ENCODE results near the gene HEYL. TPM values are rescaled to one million over a fixed set of nuclear protein-coding genes. Genes with fewer than 3 reads are reported as not detected.

HEYL gene
- total RNA-seq, result 1 to 10 TPM in 1 of 2 donors, not detected in 1; 1.1 TPM

DNA sequence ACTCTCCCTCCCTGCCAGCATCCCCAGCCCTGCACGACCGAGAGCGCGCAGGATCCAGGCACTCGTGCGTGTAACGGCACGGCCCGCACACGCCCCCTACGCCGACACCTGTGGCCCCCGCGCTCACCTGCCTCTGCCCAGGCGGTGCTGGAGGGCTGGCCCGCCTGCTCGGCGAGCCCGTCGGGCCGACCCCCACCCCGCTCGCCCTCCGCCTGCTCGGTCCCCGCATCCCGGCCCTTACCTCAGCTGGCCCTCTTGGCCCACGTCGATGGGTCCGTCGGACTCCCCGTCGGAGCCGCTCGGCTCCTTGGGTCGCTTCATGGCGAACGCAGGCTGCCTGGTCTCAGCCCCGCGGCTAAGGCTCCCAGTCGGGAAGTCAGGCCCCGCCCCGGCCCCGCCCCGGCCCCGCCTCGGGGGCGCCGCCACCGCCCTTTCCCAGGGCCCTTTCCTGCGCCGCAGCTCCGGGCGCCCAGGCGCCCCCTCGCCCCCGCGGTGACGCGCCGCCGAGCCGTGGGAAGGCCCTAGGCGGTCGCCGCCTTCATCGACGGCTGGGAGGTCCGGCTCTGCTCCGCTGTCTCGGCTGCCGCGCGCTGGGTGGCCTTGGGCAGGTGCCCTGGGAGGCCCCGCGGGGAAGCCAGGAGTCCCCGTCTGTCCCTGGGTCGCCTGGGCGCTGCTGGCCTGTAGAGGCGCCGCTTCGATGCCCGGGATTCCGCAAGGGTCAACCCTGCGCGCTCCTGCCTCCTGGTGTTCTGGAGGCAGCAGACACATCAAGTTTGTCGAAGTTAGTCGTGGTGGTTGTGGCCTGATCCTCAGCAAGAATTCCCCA, at the start of gene HEYL:
Gene HEYL (minus strand): TSS at position 339 of the 826 bp plus-strand sequence. CDS start 18 bp downstream, at position 321.
- no peaks in the 10 kb centered on the region for H3K9me3 Mint-ChIP-seq
- ATAC-seq (peak; percentile 93 to 97), DNase-seq (ENCODE audit: low spot score in 2 of 2) (peak; percentile 66 to 78)
- no peaks in the 10 kb centered on the region for H3K36me3 Mint-ChIP-seq
- H3K27ac Mint-ChIP-seq, result no peak within 1 kb of the TSS

DNA sequence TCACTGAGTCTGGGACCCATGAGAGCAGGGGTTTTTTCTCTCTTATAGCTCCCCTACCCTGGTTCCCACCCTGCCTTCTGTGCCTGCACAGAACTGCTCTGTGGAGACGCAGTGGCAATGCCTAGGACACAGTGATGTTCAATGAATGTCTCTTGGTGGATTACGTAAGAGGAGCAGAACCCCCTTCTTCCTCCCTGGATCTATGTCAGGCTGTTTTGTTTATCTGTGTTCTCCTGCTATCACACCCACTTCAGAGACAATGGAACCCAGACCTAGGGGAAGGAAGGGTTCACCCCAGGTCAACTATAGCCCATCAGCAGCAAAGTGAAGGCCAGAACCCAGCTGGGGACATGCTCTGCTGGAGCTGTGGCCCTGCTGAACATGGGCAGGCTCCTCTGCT, 49.8 kb upstream of the HEYL start:
- Mint-ChIP-seq H3K27ac (no peak overlapping the region), H3K9me3 (no peaks in the 10 kb centered on the region), H3K36me3 (peaks cover 6% of the 10 kb centered on the region in 2 donors)
- no peak for ATAC-seq
- no peak for DNase-seq (ENCODE audit: low spot score in 2 of 2)

DNA sequence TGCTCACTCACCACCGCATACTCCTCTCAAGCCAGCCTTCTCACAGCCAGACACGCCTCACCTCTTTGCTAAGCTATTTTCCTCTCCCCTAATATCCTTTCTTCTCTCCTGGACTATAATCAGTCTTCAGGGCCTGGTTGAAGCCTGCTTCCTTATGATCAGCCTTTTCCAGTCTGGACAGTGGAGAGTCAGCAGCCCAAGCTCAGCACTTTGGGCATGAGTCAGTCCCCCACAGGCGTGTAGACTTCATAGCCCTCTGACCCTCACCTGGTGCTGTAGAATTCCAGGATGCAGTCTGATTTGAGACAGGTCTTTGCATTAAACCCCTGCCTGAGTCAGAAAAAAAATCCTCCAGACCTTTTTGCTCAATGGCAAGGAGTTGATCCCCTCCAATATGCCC, 49.3 kb upstream of the HEYL start:
- peaks cover 6% of the 10 kb centered on the region in 2 donors for H3K36me3 Mint-ChIP-seq
- H3K9me3 Mint-ChIP-seq, result no peaks in the 10 kb centered on the region
- no peak for ATAC-seq
- H3K27ac Mint-ChIP-seq, result no peak overlapping the region
- DNase-seq (ENCODE audit: low spot score in 2 of 2), result no peak

DNA sequence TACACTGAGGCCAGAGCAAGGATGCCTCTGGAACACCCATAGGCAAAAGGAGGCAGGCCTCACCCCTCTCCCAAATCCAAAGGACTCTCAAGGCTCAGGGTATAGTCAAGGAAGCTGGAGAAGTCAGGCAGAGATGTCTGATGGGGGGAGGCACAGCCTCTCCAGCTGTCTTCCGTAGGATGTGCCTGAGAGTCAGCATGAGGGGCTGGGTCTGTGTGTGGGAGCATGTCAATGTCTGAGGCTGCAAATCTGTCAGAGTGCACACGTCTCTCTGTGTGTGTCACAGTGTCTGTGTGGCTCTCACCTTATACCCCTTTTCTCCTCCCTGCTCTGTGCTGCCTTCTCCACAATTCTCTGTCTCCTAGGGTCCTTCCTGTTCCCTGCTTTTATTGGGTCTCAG, 47.8 kb upstream of the HEYL start:
- ATAC-seq, result no peak
- Mint-ChIP-seq H3K36me3 (peaks cover 6% of the 10 kb centered on the region in 2 donors), H3K27ac (no peak overlapping the region), H3K9me3 (no peaks in the 10 kb centered on the region)
- no peak for DNase-seq (ENCODE audit: low spot score in 2 of 2)

DNA sequence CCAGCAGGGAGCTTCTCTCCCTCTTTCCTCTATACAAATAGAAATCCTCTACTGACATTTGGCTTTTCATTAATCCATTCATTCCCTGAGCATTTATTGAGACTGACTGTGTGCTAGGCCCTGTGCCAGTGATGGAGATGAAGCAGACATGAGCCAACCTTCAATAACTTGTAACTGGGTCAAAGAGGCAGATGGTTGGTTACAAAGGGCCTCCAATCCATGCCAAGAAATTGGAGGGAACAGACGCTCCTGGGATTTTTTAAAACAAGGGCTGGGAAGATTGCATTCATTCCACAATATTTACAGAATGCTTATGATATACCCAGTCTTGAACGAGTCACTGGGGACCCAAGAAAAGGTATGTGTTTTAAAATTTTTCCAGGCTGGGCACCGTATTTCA, 45.6 kb upstream of the HEYL start:
- ATAC-seq, result no peak
- Mint-ChIP-seq H3K9me3 (no peaks in the 10 kb centered on the region), H3K27ac (no peak overlapping the region), H3K36me3 (peaks cover 6% of the 10 kb centered on the region in 2 donors)
- DNase-seq (ENCODE audit: low spot score in 2 of 2), result no peak

DNA sequence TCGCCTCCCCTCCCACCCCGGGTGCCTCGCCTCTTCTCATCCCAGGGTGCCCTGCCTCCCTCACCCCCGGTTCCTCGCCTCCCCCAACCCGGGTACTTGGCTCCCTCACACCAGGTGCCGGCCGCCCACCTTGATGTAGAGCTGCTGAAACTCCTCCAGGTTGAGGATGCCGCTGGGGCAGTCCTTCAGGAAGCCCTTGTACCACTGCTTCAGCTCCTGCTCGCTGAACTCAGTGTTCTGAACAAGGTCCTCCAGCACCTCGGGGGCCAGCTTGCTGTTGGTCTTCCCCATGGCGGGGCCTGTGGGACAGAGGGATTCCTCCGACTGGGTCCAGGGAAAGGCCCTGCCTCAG, 44.8 kb upstream of the HEYL start:
- DNase-seq (ENCODE audit: low spot score in 2 of 2), result no peak
- Mint-ChIP-seq H3K36me3 (peaks cover 6% of the 10 kb centered on the region in 2 donors), H3K9me3 (no peaks in the 10 kb centered on the region), H3K27ac (no peak overlapping the region)
- ATAC-seq, result no peak

DNA sequence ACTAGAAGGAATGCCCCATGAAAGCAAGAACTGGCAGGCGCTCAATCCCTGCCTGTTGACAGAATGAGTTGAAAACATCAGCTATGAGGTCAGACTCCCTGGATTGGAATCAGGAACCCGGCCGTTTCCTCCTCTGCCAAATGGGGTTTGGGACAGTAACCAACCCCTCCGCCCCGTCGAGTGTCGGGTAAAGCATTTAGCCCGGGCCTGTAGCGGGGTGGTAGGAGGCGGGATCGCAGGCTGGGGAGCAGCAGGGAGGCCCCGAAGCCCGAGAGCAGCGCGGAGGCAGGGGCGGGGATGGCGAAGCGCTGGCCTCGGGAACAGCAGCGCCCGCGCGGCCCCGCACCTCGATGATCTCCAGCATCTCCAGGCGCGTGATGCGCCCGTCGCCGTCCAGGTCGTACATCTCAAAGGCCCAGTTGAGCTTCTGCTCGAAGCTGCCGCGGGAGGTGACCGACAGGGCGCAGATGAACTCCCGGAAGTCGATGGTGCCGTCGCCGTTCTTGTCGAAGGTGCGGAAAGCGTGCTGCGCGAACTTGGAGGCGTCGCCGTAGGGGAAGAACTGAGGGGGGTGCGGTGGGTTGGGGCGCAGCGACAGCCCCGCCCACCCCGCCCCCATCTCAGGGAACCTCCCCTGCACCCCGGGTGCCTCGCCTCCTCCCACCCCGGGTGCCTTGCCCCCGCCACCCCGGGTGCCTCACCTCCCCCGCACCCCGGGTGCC, 44.3 kb upstream of the HEYL start:
- DNase-seq (ENCODE audit: low spot score in 2 of 2) (no peak), ATAC-seq (peak; percentile 18 to 35)
- Mint-ChIP-seq H3K27ac (no peak overlapping the region), H3K9me3 (no peaks in the 10 kb centered on the region), H3K36me3 (peaks cover 6% of the 10 kb centered on the region in 2 donors)

DNA sequence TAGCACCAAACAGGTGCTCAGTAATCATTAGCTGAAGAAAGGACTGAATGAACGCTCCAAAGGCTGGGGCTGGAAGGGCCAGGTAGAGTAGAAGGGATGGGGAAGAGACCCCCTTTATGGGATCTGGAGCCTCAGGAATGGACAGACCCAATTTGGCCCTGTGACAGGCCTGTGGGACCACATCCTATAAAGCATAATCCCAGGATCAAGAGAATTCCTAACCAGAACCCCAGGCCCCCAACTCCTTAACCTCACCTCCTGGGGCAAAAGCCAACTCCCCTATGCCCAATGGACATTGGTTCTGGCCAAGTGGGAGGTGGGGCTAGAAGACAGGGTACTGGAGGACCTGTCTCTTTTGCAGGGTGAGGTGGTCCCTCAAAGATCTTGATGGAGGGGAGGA, 42.6 kb upstream of the HEYL start:
- Mint-ChIP-seq H3K9me3 (no peaks in the 10 kb centered on the region), H3K36me3 (peaks cover 6% of the 10 kb centered on the region in 2 donors), H3K27ac (no peak overlapping the region)
- ATAC-seq (no peak), DNase-seq (ENCODE audit: low spot score in 2 of 2) (no peak)

DNA sequence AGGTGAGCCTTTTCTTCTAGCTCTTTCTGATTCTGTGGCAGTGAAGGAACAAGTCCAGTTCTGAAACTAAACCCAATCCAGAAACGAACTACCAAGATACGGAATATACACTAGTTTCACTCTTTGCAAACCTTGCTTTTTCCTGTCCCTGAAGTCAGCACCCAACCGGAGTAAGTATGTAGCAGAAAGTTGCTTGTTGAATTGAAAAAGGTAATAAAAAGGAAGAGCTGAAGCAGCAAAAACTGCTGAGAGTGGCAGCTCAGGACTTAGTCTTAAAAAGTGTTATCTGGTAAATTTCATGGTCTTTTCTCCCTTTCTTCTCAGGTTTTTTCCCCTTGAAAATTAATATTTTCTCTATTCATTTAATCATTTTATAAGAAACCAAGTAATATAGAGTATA, 41.9 kb upstream of the HEYL start:
- H3K27ac Mint-ChIP-seq, result no peak overlapping the region
- peaks cover 6% of the 10 kb centered on the region in 2 donors for H3K36me3 Mint-ChIP-seq

DNA sequence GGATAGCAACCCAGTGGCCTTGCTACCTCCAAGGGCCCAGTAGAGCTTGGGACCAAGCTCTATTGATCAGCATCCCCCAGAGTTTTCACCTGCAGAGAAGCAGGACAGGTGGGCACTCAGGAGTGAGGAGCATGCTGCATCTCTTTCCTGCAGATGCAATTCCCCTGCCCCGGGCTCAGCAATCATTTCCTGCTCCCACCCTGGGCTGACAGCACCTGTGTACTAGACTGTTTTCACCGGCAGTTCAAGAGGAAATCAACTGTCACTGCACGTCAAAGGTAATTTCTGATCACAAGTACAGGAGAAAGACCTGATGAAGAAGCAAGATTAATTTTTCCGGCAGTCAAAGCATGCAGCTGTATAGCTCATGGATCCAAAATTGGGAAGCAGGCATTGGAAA, 41.3 kb upstream of the HEYL start:
- ATAC-seq, result no peak
- peaks cover 6% of the 10 kb centered on the region in 2 donors for H3K36me3 Mint-ChIP-seq
- no peak overlapping the region for H3K27ac Mint-ChIP-seq
- H3K9me3 Mint-ChIP-seq, result no peaks in the 10 kb centered on the region
- no peak for DNase-seq (ENCODE audit: low spot score in 2 of 2)

More for the DNA sequence above, 41.9 kb upstream of the HEYL start:
- no peak for DNase-seq (ENCODE audit: low spot score in 2 of 2)
- no peaks in the 10 kb centered on the region for H3K9me3 Mint-ChIP-seq
- no peak for ATAC-seq

DNA sequence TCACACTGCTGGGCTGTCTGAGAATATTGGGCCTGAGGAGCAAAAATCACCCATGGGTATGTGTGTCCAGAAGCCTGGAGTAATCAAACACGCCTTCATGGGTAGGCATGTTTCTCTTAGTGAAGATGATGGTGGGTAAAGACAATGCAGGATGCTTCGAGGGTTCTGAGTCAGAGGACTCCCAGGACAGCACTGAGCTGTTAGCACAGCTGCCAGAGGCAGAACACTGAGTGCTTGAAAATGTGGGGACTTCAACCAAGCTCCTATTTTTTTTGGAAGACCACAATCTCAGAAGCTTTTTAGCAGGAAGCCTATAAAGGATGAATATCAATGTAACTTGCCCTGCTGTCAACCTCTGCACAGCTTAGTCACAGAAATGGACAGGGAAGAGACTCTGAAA, 40.4 kb upstream of the HEYL start:
- DNase-seq (ENCODE audit: low spot score in 2 of 2) (no peak), ATAC-seq (no peak)
- peaks cover 3 to 4% of the 10 kb centered on the region in 2 donors for H3K36me3 Mint-ChIP-seq
- no peak overlapping the region for H3K27ac Mint-ChIP-seq
- H3K9me3 Mint-ChIP-seq, result no peaks in the 10 kb centered on the region

DNA sequence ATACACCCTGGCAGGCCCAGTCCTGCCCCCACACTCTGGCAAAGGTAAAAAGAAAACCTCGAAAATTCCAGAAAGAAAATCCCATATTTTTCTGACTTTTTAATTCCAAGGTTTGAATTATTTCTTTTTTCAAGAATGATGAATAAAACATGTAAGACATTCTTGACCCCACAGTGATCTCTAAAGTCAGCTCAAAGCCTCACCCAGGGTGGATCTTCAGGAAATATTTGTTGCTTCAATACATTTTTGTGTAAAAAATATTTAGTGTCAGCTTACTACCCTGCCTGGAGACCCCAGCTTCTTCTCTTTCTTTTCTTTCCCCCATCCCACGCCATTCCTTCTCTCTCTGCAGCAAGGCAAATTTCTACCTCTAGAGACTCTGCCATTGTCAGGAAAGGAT, 39.4 kb upstream of the HEYL start:
- no peak for DNase-seq (ENCODE audit: low spot score in 2 of 2)
- Mint-ChIP-seq H3K36me3 (no peaks in the 10 kb centered on the region), H3K27ac (no peak overlapping the region), H3K9me3 (no peaks in the 10 kb centered on the region)
- no peak for ATAC-seq

DNA sequence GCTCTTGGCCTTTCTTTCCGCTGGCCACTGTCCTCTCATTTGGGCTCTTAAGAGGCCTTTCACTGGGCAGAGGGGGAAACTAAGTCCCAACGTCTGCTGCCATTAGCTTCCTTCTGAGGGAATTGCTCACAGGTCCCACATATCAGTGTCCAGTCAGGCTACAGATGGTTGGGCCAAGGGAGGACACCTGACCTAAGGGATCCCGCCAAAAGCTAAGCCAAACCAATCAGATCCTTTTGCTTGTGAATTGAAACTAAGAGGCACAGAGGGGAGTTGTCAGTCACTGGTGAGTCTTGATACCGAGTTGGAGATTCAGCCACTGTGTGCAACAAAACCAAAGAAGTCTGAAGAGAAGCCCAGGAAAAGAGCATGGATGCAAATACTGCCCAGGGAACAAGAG, 38.2 kb upstream of the HEYL start:
- no peaks in the 10 kb centered on the region for H3K36me3 Mint-ChIP-seq
- DNase-seq (ENCODE audit: low spot score in 2 of 2) (no peak), ATAC-seq (no peak)
- H3K27ac Mint-ChIP-seq, result no peak overlapping the region
- H3K9me3 Mint-ChIP-seq, result no peaks in the 10 kb centered on the region

DNA sequence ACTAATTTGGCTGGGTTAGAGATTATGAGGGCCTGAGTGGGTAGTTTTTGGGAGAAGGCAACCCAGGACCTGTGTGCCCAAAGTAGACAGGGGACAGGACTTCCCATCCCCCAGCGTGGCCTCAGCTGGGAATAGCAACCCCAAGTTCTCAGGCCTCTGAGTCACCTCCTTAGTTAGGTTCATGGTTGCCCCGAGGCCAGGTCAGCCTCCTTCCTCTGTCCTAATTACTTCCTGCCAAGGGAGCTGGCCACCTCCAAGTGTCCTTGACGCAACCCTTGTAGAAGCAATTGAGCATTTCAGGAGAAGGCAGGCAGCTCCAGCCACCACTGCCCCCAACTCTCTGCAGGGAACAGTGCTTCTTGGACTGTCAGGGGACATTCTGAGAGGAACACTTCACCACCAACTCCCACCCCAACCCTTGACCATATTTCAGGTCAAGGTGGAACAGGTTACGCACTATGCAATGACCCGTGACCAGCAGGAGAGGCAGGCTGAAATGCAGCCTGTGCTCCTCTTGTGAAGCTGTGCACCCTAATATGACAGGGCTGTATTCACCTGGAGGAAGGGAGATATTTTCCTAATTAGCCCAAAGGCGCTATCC, 37.6 kb upstream of the HEYL start:
- H3K9me3 Mint-ChIP-seq, result no peaks in the 10 kb centered on the region
- no peak overlapping the region for H3K27ac Mint-ChIP-seq
- DNase-seq (ENCODE audit: low spot score in 2 of 2), result no peak
- H3K36me3 Mint-ChIP-seq, result no peaks in the 10 kb centered on the region
- no peak for ATAC-seq

DNA sequence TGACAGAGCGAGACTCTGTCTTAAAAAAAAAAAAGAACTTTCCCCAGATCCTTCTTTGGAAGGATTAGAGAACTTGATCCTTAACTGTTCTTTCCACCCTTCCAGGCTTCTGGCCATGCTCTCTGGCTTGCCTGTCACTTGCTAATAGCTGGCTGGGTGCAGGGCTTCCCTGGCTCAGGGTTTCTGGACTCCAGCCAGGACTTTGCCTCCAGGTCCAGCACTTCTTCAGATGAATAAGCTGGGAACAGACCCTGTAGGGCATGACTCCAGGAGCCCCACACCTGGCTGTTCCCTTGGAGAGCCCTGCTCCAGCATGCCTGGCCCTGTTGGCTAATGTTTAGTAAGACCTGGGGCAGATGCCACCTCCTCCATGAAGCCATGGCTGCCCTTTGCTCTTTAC, 35.8 kb upstream of the HEYL start:
- no peak overlapping the region for H3K27ac Mint-ChIP-seq
- no peak for DNase-seq (ENCODE audit: low spot score in 2 of 2)
- H3K36me3 Mint-ChIP-seq, result peaks cover 0 to 6% of the 10 kb centered on the region in 2 donors
- ATAC-seq, result no peak
- no peaks in the 10 kb centered on the region for H3K9me3 Mint-ChIP-seq

DNA sequence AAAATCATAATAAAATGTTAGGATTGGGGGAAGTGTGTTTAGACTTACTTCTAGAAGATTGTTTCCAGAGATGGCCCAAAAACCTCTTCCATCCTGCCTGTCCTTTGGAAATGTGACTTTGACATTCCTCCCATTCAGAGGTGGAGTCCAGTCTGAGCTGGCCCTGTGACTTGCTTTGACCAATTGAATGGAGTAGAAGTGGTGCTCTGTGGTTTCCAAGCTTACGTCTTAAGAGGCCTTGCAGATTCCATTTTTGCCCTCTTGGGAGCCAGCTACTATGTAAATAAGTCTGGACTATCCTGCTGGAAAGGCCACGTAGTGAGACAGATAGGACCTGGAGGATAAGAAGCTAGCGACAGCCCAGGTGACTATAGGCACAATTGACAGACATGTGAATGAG, 33.8 kb upstream of the HEYL start:
- no peak for ATAC-seq
- Mint-ChIP-seq H3K27ac (no peak overlapping the region), H3K9me3 (no peaks in the 10 kb centered on the region), H3K36me3 (peaks cover 0 to 6% of the 10 kb centered on the region in 2 donors)
- DNase-seq (ENCODE audit: low spot score in 2 of 2), result no peak

DNA sequence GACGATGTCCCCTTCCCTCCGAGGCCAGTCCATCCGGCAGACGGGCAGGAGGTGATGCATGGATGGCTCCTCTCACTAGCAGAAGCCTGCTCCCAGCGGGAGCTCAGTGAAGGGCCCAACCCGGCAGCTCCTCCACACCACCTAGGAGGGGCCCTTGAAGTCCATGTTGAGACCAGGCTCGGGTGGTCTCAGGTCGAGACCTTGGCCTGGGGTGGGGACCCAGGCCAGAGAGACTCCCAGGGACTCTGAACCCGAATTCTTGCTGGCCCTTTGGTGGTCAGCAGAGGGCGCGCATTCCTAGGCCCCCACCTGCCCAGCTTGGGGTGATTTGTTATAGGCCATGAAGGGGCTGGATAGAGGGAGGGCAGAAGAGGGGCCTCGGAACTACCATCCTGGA, 33.1 kb upstream of the HEYL start:
- ATAC-seq (peak in 1 of 2 donors; percentile 39), DNase-seq (ENCODE audit: low spot score in 2 of 2) (no peak)
- no peak overlapping the region for H3K27ac Mint-ChIP-seq

More for the DNA sequence above, 33.1 kb upstream of the HEYL start:
- Mint-ChIP-seq H3K9me3 (no peaks in the 10 kb centered on the region), H3K36me3 (peaks cover 0 to 6% of the 10 kb centered on the region in 2 donors)
